HG03175 (cell line): Measurements from ENCODE around the gene KCNJ12.
"Not testable (repeated sequence)": the region's sequence is repeated elsewhere in the genome, so short reads cannot be mapped to it uniquely, and the experiment has no call there.

Source experiments
- ATAC-seq: cut with Tn5 transposase; IDR thresholded peaks from one replicate; pipeline ENCODE4 v1.9.1; 2021; ENCODE audit warnings: mild to moderate bottlenecking, moderate library complexity; ENCODE audit not compliant: unreplicated experiment

Gene KCNJ12

DNA sequence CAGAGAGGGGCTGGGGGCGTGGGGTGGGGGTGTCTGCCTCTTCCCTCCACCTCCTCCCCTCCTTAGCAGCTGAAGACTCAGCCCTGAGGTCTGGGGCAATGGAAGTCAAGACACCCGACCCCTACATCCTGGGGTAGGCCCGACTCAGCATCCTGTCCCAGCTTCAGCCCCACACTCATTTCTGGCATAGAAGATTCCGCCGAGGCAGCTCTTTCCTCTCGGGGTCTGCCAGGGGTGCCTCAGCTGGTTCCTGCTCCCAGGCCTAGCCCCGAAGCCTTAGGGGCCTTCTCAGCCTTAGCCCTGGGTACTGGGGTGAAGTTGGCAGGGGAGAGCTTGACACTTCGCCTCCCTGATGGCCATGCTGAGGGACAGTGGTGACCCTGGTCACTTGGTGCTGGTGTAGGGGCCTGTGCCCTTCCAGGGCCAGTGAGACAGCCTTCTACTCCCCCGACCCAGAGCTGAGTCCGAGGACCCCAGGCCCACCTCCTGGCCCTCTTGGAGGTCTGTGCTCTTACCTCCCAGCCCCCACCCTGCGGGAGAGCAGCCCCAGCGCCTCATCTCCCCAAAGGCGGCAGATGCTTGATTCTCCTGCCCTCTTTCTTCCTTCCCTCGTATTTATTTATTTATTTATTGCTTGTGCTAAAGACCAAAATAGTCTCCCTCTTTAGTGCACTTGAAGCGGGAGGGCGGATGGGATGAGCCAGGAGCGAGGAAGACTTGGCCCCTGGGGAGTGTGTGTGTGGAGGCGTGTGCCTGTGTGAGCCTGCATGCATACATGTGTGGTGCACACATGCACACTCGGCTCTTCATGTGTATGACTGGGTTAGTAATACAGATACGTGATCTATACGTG lies 42.5 kb downstream of the KCNJ12 start:
- no peak for ATAC-seq

- no peak for ATAC-seq
Measured at GRCh38 chr17:21419299-21420239, 43.4 kb downstream of the KCNJ12 start.

GRCh38 chr17:21420503-21421090 lies 44.4 kb downstream of the KCNJ12 start:
- ATAC-seq, result not testable (repeated sequence)

GRCh38 chr17:21421421-21422310 lies 45.5 kb downstream of the KCNJ12 start:
- not testable (repeated sequence) for ATAC-seq

DNA sequence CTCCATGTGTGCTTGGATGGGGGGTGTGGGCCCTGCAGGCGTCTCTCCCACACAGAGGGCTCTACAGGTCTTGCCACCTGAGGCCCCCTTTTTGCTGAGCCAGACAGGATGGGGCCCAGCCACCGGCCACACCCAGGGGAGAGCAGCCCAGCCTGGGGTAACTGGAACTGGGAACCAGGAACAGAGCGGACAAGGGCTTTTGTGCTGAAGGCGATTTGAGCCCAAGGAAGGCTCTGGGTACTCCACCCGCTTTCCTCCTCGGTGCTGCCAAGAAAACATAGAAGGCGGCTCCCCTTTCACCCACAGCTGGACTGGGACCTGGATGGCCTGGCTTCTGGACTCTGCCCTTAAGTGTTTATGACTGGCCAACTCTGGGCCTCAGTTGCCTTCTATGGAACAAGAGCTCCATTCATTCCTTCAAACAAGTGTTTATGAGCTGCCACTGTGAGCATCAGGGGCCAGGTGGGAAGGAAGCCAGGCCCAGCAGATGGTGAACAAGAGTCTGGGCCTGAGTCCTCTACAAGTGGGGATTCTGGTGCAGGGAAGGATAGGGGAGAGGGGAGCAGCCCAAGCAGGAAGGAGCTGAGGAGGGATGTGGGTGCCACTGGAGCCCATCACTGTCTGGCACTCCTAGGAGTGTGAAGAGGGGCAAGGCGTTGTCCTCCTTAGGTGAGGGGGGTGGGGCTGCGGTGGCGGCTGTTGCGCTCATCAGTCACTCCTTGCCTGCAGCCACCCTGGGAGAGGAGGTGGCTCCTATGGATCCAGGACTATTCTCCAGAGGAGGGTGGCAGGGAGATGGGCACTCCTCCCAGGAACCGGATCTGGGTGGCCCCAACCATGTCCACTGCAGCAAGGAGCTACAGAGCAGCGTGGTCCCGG lies 46.4 kb downstream of the KCNJ12 start:
- ATAC-seq, result not testable (repeated sequence)

DNA sequence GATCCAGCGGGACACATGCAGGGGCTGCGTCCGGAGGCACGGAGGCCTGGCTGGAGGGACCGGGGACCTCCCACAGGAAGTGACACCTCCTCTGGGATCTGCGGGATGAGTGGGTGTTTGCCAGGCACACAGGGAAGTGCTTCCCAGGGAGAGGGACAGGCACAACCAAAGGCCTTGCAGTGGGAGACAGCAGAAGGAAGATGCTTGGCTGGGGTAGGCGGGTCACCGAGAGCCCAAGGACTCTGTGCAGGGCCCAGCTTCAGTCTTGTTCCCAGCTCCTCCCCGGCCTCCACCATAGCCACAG lies 47.0 kb downstream of the KCNJ12 start:
- not testable (repeated sequence) for ATAC-seq

GRCh38 chr17:21424697-21425096 lies 48.5 kb downstream of the KCNJ12 start:
- ATAC-seq, result not testable (repeated sequence)

DNA sequence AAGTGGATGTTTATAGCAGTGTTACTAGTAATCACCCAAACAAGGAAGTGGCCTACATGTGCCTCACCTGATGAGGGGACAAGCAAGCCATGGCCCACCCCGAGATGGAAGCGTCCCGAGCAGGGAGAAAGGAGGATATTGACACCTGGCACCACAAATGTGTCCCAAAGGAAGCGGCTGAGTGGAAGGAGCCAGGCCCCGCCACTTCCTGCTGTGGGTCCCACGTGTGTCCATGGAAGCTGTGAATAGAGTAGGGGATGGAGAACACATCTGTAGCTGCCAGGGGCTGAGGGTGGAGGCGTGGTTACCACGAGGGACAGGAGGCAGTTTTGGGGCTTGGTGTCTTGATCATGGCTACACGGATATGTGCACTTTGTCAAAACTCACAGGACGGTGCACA lies 49.2 kb downstream of the KCNJ12 start:
- ATAC-seq, result no peak

DNA sequence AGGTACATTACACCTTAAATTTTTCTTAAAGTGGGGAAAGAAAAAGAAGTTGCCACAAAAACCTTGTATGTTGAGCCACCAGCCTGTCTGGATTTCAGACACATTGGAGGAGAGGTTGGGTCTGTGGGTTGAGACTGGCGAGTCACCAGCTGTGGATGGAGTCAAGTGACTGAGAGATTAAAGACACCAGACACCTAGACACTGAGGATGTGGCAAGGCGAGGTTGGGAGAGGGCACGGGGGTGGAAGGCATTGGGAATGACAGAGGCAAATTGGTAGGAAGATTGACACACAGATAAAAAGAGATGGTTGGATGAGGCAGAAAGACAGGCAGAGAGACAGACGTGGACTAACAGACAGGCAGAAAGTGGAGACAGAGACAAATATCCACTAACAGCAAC lies 49.6 kb downstream of the KCNJ12 start:
- no peak for ATAC-seq

DNA sequence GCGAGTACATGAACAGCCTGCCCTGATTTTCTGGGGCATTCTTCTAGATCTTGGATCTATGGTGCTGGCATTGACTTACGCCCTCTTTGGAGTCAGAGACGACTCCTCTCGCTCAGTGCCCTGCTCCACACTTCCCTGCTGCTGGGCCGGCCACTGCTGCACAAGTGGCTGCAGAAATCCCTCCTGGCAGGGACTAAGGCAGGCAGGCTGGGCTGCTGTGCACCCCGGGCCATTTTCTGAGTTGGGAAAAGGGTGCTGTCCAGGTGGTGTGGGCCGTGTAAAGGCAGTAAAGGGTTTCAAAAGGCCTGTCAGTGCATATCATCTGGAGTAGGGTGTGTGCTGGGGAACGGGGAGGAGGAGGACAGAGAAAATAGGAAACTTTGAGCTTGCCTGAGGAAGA lies 50.1 kb downstream of the KCNJ12 start:
- ATAC-seq, result not testable (repeated sequence)

DNA sequence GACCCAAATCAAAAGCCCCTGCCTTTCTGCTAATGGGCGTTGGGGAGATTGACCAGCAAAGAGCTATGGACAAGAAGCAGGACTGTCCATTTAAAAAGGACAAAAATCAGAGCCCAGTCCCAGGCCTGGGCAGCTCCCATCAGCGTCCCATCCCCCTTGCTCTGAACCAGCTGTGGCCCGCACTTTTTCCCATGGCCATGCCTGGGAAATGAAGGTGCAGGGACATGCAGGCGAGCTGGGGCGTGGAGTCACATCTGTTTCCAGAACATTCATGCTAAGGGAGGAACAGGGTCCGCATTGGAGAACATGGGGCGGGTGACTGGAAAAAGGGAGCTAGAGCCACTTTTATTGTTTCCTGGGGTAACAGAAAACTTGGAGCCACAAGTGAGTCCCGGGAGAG lies 50.7 kb downstream of the KCNJ12 start:
- ATAC-seq, result not testable (repeated sequence)

- ATAC-seq, result not testable (repeated sequence)
Measured at GRCh38 chr17:21427727-21428126, 51.6 kb downstream of the KCNJ12 start.

GRCh38 chr17:21428752-21429424 lies 52.7 kb downstream of the KCNJ12 start:
- not testable (repeated sequence) for ATAC-seq

GRCh38 chr17:21429921-21430628 lies 53.9 kb downstream of the KCNJ12 start:
- ATAC-seq, result not testable (repeated sequence)

GRCh38 chr17:21433971-21434370 lies 57.8 kb downstream of the KCNJ12 start:
- ATAC-seq, result not testable (repeated sequence)

GRCh38 chr17:21434976-21435375 lies 58.8 kb downstream of the KCNJ12 start:
- not testable (repeated sequence) for ATAC-seq

DNA sequence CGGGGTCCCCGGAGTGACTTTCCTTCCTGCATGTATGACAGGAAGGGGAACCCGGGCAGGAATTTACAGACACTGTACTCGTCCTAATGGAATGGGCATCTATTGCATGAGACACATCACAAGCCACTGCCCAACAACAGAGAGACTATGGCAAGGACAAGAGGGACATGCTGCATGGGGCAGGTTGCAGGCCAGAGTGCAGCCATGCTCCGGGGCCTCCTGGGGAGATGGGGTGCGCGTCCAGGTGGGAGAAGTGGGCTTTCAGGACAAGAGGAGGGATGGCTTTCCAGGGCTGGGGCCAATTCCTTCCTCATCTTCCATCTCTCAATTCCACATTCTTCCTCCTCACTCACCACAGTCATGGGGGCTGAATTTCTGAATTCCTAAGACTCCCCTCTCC lies 60.3 kb downstream of the KCNJ12 start:
- not testable (repeated sequence) for ATAC-seq
